ENCODE results near the gene DEDD2.

Gene DEDD2

GRCh38 chr19:42254089-42254849 lies 36.8 kb upstream of the DEDD2 start:
- no peak for DNase-seq (ENCODE audit: low read depth)
- peak overlapping the region; percentile 100 for H3K4me3 ChIP-seq (ENCODE audit: control insufficient read depth, low read depth, low read length)
- TF ChIP-seq, protein P1, sequence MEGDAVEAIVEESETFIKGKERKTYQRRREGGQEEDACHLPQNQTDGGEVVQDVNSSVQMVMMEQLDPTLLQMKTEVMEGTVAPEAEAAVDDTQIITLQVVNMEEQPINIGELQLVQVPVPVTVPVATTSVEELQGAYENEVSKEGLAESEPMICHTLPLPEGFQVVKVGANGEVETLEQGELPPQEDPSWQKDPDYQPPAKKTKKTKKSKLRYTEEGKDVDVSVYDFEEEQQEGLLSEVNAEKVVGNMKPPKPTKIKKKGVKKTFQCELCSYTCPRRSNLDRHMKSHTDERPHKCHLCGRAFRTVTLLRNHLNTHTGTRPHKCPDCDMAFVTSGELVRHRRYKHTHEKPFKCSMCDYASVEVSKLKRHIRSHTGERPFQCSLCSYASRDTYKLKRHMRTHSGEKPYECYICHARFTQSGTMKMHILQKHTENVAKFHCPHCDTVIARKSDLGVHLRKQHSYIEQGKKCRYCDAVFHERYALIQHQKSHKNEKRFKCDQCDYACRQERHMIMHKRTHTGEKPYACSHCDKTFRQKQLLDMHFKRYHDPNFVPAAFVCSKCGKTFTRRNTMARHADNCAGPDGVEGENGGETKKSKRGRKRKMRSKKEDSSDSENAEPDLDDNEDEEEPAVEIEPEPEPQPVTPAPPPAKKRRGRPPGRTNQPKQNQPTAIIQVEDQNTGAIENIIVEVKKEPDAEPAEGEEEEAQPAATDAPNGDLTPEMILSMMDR (IDR thresholded peaks at IDR 0.05; ENCODE audit: control insufficient read depth, insufficient read depth, low read depth, low read length, missing control alignments), result no peak

GRCh38 chr19:42253245-42254088 lies 36.0 kb upstream of the DEDD2 start:
- TF ChIP-seq, protein P1 (IDR thresholded peaks at IDR 0.05; ENCODE audit: control insufficient read depth, insufficient read depth, low read depth, low read length, missing control alignments), result no peak
- no peak for DNase-seq (ENCODE audit: low read depth)
- peak overlapping the region; percentile 100 for H3K4me3 ChIP-seq (ENCODE audit: control insufficient read depth, low read depth, low read length)

DNA sequence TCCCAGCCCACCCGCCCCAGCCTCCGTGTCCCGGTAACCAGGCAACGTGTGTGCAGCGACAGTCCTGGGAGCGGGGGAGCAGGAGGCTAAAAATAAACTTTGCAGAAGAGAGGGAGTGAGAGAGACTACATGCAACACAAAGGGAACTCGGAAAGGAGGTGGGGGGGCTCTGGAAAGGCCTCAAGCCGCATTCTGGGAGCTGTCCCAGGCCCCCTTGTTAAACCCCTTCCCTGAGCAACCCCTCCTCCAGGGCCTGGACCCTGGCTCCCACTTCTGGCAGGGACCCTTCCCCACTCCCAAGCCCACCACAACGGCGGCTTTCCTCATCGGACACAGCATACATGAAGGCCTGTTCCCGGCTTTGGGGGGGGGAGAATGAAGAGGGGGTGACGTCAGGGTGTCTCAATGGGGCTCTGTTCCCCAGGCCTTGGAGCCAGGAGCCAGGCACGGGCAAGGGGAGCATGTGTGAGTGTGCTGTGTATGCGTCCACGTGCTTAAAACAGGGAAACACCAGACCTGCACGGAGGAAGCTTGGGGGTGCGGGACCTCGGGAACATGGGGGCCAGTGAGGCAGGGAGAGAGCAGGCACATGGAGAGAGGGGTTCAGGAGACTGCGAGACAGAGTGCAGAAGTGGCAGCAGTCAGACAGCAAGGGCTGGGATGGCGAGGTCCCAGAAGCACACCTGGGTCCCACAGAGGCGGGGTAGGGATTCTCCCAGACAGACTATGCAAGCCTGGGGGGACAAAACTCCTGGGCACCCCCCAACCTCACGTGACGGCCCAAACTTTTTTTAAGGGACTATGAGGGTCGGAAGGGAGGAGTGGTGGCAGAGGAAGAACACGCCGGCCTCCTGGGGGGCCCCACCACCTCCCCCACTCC lies 35.1 kb upstream of the DEDD2 start:
- TF ChIP-seq, protein P1 (IDR thresholded peaks at IDR 0.05; ENCODE audit: control insufficient read depth, insufficient read depth, low read depth, low read length, missing control alignments), result no peak
- DNase-seq (ENCODE audit: low read depth), result no peak
- peak overlapping the region; percentile 100 for H3K4me3 ChIP-seq (ENCODE audit: control insufficient read depth, low read depth, low read length)

DNA sequence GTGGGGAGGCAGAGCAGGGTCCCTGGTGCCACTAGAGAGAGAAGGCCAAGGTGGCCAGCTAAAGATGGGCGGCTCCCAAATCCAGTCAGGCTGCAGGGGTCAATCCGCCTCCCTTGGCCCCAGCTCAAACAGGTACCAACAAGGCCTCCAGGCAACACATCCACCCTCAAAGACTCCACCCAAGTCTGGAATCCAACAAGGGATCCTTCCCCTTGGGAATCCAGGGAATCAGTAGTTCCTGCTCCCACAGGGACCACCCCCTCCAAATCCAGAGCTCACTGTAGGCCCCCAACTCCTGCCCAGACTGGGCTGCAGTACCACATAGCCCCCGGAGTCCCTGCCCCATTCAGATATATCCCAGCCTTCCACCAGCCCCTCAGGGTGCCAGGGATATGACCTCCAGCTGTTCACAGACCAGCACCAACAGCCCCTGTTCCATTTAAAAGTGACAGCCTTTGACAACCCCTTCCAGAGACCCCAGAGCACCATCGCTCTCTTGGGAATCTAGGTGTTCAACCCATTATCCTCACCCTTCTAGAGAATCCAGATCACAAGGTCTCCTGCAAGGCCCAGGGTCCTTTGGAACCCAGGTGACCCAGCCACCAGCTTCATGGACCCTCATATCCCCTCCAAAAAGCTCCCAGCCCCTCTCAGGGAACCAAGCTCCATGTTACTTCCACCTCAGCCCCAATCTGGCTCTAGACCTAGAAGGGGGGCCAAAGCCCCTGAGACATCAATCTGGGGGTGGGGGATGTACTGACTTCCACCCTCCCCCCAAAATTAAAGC lies 34.3 kb upstream of the DEDD2 start:
- no peak for DNase-seq (ENCODE audit: low read depth)
- peak overlapping the region; percentile 100 for H3K4me3 ChIP-seq (ENCODE audit: control insufficient read depth, low read depth, low read length)
- TF ChIP-seq, protein P1 (IDR thresholded peaks at IDR 0.05; ENCODE audit: control insufficient read depth, insufficient read depth, low read depth, low read length, missing control alignments), result no peak

DNA sequence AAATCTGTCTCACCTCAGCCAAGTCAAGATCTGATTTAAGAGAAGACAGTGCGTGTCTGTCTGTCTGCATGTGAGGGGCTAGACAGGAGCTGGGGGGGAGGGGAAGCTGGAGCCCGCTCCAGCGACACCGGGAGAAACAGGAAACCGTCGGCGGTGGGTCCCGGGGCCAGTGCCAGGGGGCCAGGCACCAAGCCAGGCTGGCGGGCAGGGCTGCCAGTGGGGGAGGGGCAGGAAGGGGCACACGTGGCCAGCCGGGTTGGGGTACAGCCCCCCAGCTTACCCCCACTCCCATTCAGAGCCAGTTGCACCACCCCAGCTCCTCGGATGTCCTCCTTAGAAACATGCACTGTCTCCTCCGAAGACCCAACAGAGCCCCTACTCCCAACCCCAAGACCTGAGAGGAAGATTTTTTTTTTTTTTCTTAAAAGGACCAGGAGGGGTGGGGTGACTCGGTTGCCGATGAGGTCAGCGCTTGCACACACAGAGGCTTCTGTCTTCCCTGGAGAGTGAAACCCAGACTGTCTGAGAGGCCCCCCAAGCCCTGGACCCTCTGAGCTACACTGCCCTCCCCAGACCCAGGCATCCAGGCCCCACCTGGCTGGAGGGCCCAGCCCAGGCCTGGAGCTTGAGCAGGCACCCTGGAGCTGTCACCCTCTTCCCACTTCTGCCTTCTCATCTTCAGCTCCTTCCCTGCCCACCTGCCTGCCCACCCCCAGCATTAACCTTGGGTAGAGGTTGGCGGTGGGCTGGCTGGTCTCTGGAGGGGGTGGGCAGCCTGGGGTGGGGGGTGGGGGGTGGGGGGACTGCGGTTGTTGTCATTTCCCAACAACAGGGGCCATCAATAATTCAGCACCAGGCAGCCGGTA lies 33.4 kb upstream of the DEDD2 start:
- peak overlapping the region; percentile 14 for H3K4me3 ChIP-seq (ENCODE audit: control insufficient read depth, low read depth, low read length)
- TF ChIP-seq, protein P1 (IDR thresholded peaks at IDR 0.05; ENCODE audit: control insufficient read depth, insufficient read depth, low read depth, low read length, missing control alignments), result no peak
- no peak for DNase-seq (ENCODE audit: low read depth)
